Measurements from ENCODE around the gene IRF4.

GRCh38 chr6:358432-358831 lies 33.1 kb upstream of the IRF4 start:
- no peak for TF ChIP-seq CTCF (IDR thresholded peaks at IDR 0.05; ENCODE audit: low read depth, low read length)
- TF ChIP-seq POLR2A (IDR thresholded peaks at IDR 0.05; ENCODE audit: extremely low read depth, insufficient read length), result no peak
- TF ChIP-seq, protein P1, sequence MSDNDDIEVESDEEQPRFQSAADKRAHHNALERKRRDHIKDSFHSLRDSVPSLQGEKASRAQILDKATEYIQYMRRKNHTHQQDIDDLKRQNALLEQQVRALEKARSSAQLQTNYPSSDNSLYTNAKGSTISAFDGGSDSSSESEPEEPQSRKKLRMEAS (IDR thresholded peaks at IDR 0.05; ENCODE audit: low read depth, low read length), result no peak
- TF ChIP-seq MYC (IDR thresholded peaks at IDR 0.05; ENCODE audit: low read depth, low read length), result no peak

All from NB4 (cell line).